HEK293T (cell line): ENCODE measurements around the gene DNAJC1.
"Not testable (repeated sequence)": the region's sequence is repeated elsewhere in the genome, so short reads cannot be mapped to it uniquely, and the experiment has no call there.

Experiments
- CTCF ChIA-PET: fragments of 350-600 bp; formaldehyde crosslinking; extraction: SDS; loops from one replicate; lab custom pipeline; 2021; ENCODE audit warnings: antibody characterized with exemption, inconsistent platforms; lab: Yijun Ruan, JAX
- POLR2A ChIA-PET: fragments of 350-600 bp; formaldehyde crosslinking; extraction: SDS; loops from one replicate; lab custom pipeline; 2020; ENCODE audit warnings: antibody characterized with exemption, inconsistent platforms; lab: Yijun Ruan, JAX
- DNase-seq: peaks from one replicate; pipeline ENCODE4 v3.0.0; 2012; ENCODE audit warnings: mixed read lengths; ENCODE audit errors: extremely low spot score
- ARNT ChIP-seq: fragments of 450-650 bp; IDR thresholded peaks from 2 replicates; pipeline ENCODE4 v1.6.1; 2017; ENCODE audit warnings: mild to moderate bottlenecking
- BHLHE40 ChIP-seq: fragments of 450-650 bp; IDR thresholded peaks from 2 replicates; pipeline ENCODE4 v1.6.1; 2016; ENCODE audit warnings: mild to moderate bottlenecking, moderate library complexity, borderline replicate concordance
- CTBP1 ChIP-seq: fragments of 450-650 bp; IDR thresholded peaks from 2 replicates; pipeline ENCODE4 v1.6.1; 2016; ENCODE audit warnings: borderline replicate concordance
- ELF4 ChIP-seq: fragments of 450-650 bp; IDR thresholded peaks from 2 replicates; pipeline ENCODE4 v1.6.1; 2017; ENCODE audit warnings: antibody characterized with exemption
- FOXA1 ChIP-seq: fragments of 450-650 bp; IDR thresholded peaks from 2 replicates; pipeline ENCODE4 v1.6.1; 2016; ENCODE audit warnings: mild to moderate bottlenecking
- FOXK2 ChIP-seq: fragments of 450-650 bp; IDR thresholded peaks from 2 replicates; pipeline ENCODE4 v1.6.1; 2016; ENCODE audit warnings: mild to moderate bottlenecking
- FOXM1 ChIP-seq: fragments of 450-650 bp; IDR thresholded peaks from 2 replicates; pipeline ENCODE4 v1.6.1; 2017; ENCODE audit warnings: mild to moderate bottlenecking, borderline replicate concordance
- HDGF ChIP-seq: fragments of 450-650 bp; IDR thresholded peaks from 2 replicates; pipeline ENCODE4 v1.6.1; 2017; ENCODE audit warnings: antibody characterized with exemption, borderline replicate concordance
- L3MBTL2 ChIP-seq: fragments of 450-650 bp; conservative IDR thresholded peaks from 2 replicates; pipeline ENCODE4 v1.6.1; 2016; ENCODE audit warnings: mild to moderate bottlenecking
- LEF1 ChIP-seq: fragments of 450-650 bp; IDR thresholded peaks from 2 replicates; pipeline ENCODE4 v1.6.1; 2017; ENCODE audit warnings: mild to moderate bottlenecking, borderline replicate concordance
- NFRKB ChIP-seq: fragments of 450-650 bp; IDR thresholded peaks from 2 replicates; pipeline ENCODE4 v1.6.1; 2016; ENCODE audit warnings: mild to moderate bottlenecking, moderate library complexity
- PKNOX1 ChIP-seq: fragments of 450-650 bp; IDR thresholded peaks from 2 replicates; pipeline ENCODE4 v1.6.1; 2016
- SP1 ChIP-seq: fragments of 450-650 bp; IDR thresholded peaks from 2 replicates; pipeline ENCODE4 v1.6.1; 2017
- SUZ12 ChIP-seq: fragments of 450-650 bp; IDR thresholded peaks from 2 replicates; pipeline ENCODE4 v1.6.1; 2016; ENCODE audit warnings: mild to moderate bottlenecking
- TARDBP ChIP-seq: fragments of 450-650 bp; IDR thresholded peaks from 2 replicates; pipeline ENCODE4 v1.6.1; 2016
- ZNF384 ChIP-seq: fragments of 450-650 bp; IDR thresholded peaks from 2 replicates; pipeline ENCODE4 v1.6.1; 2016

Gene DNAJC1

GRCh38 chr10:22034333-22034732, 30.8 kb upstream of the DNAJC1 start:
- POLR2A ChIA-PET, result no interaction called here

GRCh38 chr10:22032268-22032667, 28.7 kb upstream of the DNAJC1 start:
- DNase-seq, POLR2A ChIA-PET, CTCF ChIA-PET: not testable (repeated sequence)

More at GRCh38 chr10:22034333-22034732, 30.8 kb upstream of the DNAJC1 start:
- CTCF ChIA-PET, result no interaction called here
- no peak for DNase-seq
- TF ChIP-seq HDGF (no peak), ELF4 (no peak), L3MBTL2 (no peak), LEF1 (no peak), ARNT (no peak), SP1 (no peak), FOXK2 (no peak), NFRKB (no peak), BHLHE40 (no peak)

- POLR2A ChIA-PET, result no interaction called here
Observed at GRCh38 chr10:22030421-22030820, 26.9 kb upstream of the DNAJC1 start.

GRCh38 chr10:22029445-22030236, 26.1 kb upstream of the DNAJC1 start:
- POLR2A ChIA-PET, result no interaction called here
- DNase-seq, result no peak
- TF ChIP-seq LEF1 (no peak), ELF4 (no peak), SUZ12 (no peak), PKNOX1 (no peak), FOXM1 (no peak), SP1 (no peak), FOXA1 (no peak), L3MBTL2 (no peak), NFRKB (no peak), ARNT (no peak), FOXK2 (no peak), ZNF384 (no peak), BHLHE40 (no peak), TARDBP (no peak), HDGF (no peak), CTBP1 (no peak)
- CTCF ChIA-PET, result no interaction called here

More at GRCh38 chr10:22030421-22030820, 26.9 kb upstream of the DNAJC1 start:
- CTCF ChIA-PET, result no interaction called here
- TF ChIP-seq ZNF384 (no peak), FOXK2 (no peak)
- DNase-seq, result no peak

- CTCF ChIA-PET, result no interaction called here
- TF ChIP-seq HDGF (no peak), FOXA1 (no peak), ELF4 (no peak), FOXM1 (no peak), LEF1 (no peak), SP1 (no peak), SUZ12 (no peak), PKNOX1 (no peak), ZNF384 (no peak), CTBP1 (no peak), BHLHE40 (no peak), FOXK2 (no peak), L3MBTL2 (no peak), ARNT (no peak), TARDBP (no peak), NFRKB (no peak)
Observed at GRCh38 chr10:22027364-22028238, 24.1 kb upstream of the DNAJC1 start.

GRCh38 chr10:22026287-22026686, 22.8 kb upstream of the DNAJC1 start:
- no peak for DNase-seq
- ChIA-PET POLR2A (no interaction called here), CTCF (no interaction called here)
- TF ChIP-seq SP1 (no peak), ZNF384 (no peak), TARDBP (no peak), BHLHE40 (no peak), NFRKB (no peak), ARNT (no peak), FOXA1 (no peak), SUZ12 (no peak), LEF1 (no peak), CTBP1 (no peak), PKNOX1 (no peak), FOXM1 (no peak), L3MBTL2 (no peak), HDGF (no peak), FOXK2 (no peak), ELF4 (no peak)

More at GRCh38 chr10:22027364-22028238, 24.1 kb upstream of the DNAJC1 start:
- DNase-seq, result no peak
- POLR2A ChIA-PET, result interaction anchor here (1.2 kb wide), 1 partner anchor 24 kb away, joined by 3 read pairs; the partner anchor contains the start of gene DNAJC1
